Neutrophil (primary cell): ENCODE data around the gene EYA2.

Experiments
- H3K27ac ChIP-seq: fragments of 200-600 bp; sonication (generic); 2 replicates; pipeline ENCODE4 v1.5.1; 2016; ENCODE audit warnings: mild to moderate bottlenecking, moderate library complexity
- H3K27me3 ChIP-seq: fragments of 200-600 bp; sonication (generic); 2 replicates; pipeline ENCODE4 v1.6.0; 2016; ENCODE audit warnings: mild to moderate bottlenecking
- H3K36me3 ChIP-seq: fragments of 200-600 bp; sonication (generic); 2 replicates; pipeline ENCODE4 v1.5.1; 2017
- H3K4me1 ChIP-seq, 2 experiments: fragments of 200-600 bp in 1 of 2; sonication (generic) in 1 of 2; 1 replicate in 1 of 2; 2 replicates in 1 of 2; pipeline versions ENCODE4 v1.5.1 to v1.6.1; 2013 to 2016; ENCODE audit warnings: low read depth in 1 of 2, low read length in 1 of 2, mild to moderate bottlenecking in 1 of 2, moderate library complexity in 1 of 2; ENCODE audit not compliant: control insufficient read depth in 1 of 2, insufficient read depth in 1 of 2
- H3K4me3 ChIP-seq, 2 experiments: fragments of 200-600 bp in 1 of 2; sonication (generic) in 1 of 2; 1 replicate in 1 of 2; 2 replicates in 1 of 2; pipeline ENCODE4 v1.5.1; 2013 to 2016; ENCODE audit warnings: low read depth in 1 of 2, low read length in 1 of 2, mild to moderate bottlenecking in 1 of 2, moderate library complexity in 1 of 2
- H3K9me3 ChIP-seq: fragments of 200-600 bp; sonication (generic); 2 replicates; pipeline ENCODE4 v1.5.1; 2016
- CTCF ChIP-seq: fragments of 200-600 bp; sonication (generic); IDR thresholded peaks from 2 replicates; pipeline ENCODE4 v1.5.1; 2016; ENCODE audit warnings: antibody characterized with exemption

The EYA2 gene

GRCh38 chr20:47003223-47003622, 108.6 kb downstream of the EYA2 start:
- TF ChIP-seq CTCF: no peak
- Histone ChIP-seq H3K4me1 (no peaks in the 10 kb centered on the region), H3K27me3 (no peaks in the 10 kb centered on the region), H3K4me3 (no peak overlapping the region), H3K36me3 (no peaks in the 10 kb centered on the region), H3K9me3 (no peaks in the 10 kb centered on the region), H3K27ac (no peak overlapping the region)

- Histone ChIP-seq H3K27me3 (no peaks in the 10 kb centered on the region), H3K4me3 (no peak overlapping the region), H3K9me3 (no peaks in the 10 kb centered on the region), H3K27ac (no peak overlapping the region), H3K4me1 (no peaks in the 10 kb centered on the region), H3K36me3 (no peaks in the 10 kb centered on the region)
- TF ChIP-seq CTCF: no peak
Measured at GRCh38 chr20:47004179-47004578, 109.5 kb downstream of the EYA2 start.

- no peaks in the 10 kb centered on the region for H3K27me3 ChIP-seq
- no peaks in the 10 kb centered on the region for H3K36me3 ChIP-seq
- H3K4me3 ChIP-seq: no peak overlapping the region
- H3K4me1 ChIP-seq: no peaks in the 10 kb centered on the region
- H3K27ac ChIP-seq: no peak overlapping the region
- no peak for TF ChIP-seq CTCF
- no peaks in the 10 kb centered on the region for H3K9me3 ChIP-seq
Measured at GRCh38 chr20:47007826-47008655, 113.4 kb downstream of the EYA2 start.

GRCh38 chr20:47008842-47009518, 114.3 kb downstream of the EYA2 start:
- Histone ChIP-seq H3K4me3 (no peak overlapping the region), H3K27ac (no peak overlapping the region), H3K9me3 (no peaks in the 10 kb centered on the region), H3K36me3 (no peaks in the 10 kb centered on the region), H3K27me3 (no peaks in the 10 kb centered on the region), H3K4me1 (no peaks in the 10 kb centered on the region)
- TF ChIP-seq CTCF: no peak

GRCh38 chr20:47009784-47010183, 115.1 kb downstream of the EYA2 start:
- Histone ChIP-seq H3K27me3 (no peaks in the 10 kb centered on the region), H3K4me3 (no peak overlapping the region), H3K27ac (no peak overlapping the region), H3K9me3 (no peaks in the 10 kb centered on the region), H3K36me3 (no peaks in the 10 kb centered on the region), H3K4me1 (no peaks in the 10 kb centered on the region)
- no peak for TF ChIP-seq CTCF
